GM21786 (cell line): ENCODE measurements around the gene CIZ1.

Experiments used
- ATAC-seq: cut with Tn5 transposase; IDR thresholded peaks from one replicate; pipeline ENCODE4 v1.9.1; 2021; ENCODE audit not compliant: unreplicated experiment

CIZ1 gene

DNA sequence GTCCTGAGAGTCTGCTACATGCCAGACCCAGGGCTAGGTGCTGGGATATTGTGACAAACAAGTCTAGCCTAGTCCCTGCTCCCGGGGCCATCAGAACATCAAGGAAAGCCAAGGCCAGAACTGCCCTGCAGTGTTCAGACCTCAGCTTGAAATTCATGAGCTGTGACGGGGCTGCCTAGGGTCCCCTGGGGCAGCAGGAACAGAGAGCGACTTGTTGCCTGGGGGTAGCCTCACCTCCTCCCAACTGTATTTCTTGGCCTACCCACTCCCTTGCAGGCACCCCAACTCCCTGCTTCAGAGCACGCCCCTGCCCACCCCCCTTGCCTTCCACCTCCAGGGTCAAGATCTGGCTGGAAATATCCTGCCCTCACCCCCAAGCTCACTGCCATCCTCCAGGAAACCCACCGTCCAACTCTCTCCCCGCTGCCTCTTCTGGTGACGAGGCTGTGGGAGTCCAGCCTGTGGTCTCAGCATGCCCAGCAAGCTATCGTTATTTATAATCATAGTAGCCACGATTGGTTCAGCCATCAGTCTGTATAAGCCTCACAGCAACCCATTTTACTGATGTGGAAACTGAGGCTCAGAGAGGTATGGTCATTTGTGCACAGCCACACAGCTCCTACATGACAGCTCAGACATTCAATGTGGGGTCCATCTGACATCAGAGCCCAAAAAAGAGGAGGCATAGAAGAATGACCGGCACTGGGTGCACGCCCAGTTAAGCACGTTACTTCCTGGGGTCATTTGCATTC, 22.6 kb upstream of the CIZ1 start:
- no peak for ATAC-seq

DNA sequence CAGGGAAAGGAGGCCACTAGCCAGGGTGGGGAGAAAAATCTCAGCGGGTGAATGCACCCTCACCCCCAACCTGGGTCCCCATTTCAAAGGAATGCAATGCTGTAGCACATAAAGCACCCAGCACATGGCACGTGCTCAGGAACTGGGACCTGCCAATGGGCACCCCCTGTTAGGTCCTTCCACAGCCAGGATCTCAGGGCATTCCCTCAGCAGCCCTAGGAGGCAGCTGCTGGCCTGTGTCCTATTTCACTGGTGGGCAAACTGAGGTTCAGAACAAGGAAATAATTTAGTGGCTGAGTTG, 20.6 kb upstream of the CIZ1 start:
- no peak for ATAC-seq

DNA sequence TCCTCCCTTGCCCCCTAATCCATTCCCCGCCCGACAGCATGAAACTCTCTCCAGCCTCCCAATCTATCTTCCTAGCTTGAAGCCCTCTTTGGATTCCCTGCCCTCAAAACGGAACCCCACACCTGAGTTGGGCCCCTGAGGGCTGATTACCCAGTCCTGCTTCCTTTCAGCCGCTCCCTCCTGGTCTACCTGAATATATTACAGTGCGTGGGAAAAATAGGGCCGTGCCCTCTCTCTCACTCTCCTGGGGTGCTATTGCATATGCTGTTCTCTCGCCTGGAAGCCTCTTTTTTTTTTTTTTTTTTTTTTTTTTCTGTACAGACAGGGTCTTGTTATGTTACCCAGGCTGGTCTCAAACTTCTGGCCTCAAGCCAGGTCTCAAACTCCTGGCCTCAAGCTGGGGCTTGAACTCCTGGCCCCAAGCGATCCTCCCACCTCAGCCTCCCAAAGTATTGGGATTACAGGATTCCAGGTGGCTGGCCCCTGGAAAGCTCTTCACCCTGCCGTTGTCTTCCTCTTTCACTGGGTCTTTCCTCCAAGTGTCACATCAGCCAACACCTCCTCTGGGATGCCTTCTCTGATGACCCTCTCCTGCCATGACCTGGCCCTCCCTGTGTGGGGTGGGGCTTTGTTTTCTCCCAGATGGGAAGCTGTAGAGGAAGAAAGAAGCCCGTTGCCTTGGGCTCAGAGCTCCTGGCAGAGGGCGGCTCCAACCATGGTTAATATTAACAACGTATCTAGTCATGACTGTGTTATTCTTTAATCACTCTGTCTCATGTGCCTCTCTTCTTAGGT, 20.0 kb upstream of the CIZ1 start:
- no peak for ATAC-seq

DNA sequence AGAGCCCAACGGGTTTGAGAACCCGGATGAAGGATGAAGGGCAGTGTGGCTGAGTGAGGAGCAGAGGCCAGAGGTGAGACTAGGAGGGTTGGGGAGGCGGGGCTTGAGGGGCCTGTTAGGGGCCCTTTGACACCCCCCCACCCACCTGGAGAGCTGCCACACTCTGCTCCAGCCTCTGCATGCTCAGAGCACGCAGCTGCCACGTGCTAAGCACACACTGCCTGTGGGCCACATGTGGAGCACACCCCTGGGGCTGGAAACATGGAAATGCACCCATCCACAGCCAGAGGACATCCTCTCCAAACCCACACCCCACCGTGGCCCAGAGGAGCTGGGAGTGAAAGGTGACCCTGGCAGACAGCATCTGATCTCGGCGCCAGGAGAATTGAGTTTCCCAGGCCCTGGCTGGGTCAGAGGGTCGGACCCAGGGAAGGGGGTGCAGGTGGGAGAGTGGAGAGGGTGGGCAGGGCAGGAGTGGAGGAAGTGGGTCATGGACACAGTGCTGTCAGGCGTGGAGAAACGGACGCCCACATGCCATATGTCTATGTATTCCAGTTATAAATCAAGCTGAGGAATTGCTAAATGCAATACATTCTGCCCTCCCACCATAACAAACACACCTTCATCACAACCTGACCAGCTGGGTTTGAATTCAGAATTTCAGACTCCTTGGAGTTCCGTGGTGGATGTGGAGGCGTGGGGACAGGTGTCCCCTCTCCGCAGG, 17.7 kb upstream of the CIZ1 start:
- ATAC-seq, result no peak

DNA sequence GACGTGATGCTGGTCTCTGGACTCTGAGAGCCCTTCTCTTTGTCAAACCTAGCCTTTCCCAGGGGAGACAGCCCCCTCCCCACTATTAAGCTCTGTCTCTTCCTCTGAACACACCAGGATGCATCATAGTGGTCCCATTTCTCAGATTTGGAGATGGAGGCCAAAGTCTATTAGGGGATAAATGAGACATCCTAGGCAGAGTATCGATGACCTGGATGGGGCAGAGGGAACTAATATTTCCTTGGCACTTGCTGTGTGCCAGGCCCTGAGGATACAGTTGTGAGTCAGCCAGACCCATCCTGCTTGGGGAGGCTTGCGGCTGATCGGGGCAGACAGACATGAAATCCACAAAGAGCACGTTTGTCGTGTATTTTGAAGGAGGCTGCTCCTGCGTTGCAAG, 17.0 kb upstream of the CIZ1 start:
- ATAC-seq, result no peak

DNA sequence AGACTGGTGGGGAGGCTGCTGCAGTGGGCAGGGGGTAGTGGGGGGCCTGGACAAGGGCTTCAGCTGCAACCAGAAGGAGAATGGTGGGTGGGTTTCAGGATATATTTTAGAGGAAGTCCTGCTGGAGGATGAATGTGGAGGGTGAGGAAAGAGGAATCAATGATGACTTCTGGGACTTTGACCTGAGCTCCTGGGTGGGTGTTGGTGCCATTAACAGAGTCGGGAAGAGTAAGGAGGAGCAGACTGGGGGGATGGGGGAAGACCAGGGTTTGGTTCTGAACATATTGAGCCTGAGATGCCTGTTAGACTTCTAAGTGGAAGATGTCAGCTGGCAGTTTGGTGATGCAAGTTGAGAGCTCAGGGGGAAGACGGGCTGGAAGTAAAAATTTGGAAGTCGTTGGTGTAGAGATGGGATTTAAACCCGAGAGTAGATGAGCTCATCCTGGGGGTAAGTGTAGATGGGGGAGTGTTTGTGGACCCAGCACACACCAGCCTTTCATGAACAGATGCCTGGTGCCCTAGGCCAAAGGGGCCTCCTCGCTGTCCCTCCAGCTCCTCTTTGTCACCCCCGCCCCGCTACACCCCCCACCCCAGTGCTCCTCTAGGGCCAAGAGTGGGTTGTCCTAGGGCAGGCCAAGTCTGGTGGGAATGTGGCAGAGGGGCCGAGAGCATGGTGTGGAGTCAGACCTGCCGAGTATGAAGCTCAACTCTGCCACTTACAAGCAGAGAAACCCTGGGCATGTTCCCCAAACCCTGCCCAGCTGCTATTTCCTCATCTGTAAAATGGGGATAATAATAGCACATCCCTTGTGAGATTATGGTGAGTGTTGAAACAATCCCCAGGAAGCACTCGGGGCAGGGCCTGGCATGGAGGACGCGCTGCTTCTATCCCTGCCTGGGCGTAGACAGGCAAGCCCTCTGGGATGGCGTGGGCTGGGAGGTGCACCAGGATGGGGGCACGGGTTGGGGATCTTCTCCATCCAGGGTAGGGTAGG, 15.8 kb upstream of the CIZ1 start:
- ATAC-seq, result no peak

DNA sequence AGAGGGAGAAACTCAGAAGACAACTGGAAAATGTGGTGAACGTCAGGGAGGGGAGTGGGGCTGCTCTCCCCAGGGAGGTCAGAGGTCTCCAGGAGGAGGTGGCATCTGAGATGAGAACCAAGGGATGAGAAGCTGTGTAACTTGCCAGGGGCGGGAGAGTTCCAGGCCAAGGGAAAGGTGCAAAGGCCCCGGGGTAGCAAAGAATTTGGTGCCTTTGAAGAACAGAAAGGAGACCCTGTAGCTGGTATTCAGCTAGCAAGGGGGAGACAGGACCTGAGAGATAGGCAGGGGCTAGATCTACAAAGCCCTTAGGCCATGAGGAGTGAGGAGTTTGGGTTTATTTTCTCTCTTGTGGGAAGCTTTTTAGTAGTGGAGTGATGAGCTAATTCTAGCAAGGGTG, 15.1 kb upstream of the CIZ1 start:
- no peak for ATAC-seq

DNA sequence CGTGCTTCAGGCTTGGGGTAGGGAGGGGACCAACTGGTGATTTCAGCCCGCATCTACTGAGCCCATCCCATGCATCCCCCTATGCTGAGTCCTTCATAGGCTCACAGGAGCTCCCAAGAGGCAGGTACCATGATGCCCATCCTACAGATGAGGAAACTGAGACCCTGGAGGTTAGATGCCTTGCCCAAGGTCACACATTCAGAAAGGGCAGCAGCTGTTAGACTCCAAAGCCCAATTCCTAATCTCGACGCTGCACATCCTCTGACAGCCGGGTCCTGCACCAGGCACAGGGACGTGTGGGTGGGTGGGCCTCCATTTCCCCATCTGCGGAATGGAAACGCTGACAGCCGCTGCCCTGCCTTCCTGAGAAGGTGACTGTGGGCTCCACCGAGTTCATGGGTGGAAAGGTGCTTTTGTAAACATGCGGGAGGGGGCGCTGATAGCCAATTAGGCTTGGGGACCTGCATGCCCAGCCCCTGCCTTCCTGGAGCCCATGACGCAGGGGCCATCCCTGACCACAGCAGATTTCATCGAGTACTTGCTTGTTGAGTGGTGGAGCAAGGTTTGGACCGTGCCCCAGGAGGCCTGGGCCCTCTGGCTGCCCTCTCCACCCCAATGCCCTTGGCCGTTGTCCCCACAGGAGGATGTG, 14.0 kb upstream of the CIZ1 start:
- ATAC-seq, result no peak

DNA sequence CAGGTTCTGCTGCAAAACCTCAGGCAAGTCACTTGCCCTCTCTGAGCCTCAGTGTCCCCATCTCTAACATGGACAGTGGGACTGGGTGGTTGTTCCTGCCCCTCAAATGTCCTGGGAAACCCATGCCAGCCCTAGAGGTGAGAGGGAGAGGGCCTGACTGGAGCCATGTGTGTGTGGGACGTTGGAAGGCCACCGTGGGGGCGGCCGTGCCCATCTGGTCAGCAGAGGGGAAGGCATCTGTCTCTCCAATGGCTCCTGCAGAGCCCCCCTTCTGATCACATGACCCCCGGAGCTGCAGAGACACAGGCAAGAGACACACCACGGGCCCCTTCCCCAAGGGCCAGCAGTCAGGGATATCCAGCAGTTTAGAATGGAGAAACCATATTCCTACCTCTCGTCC, 13.5 kb upstream of the CIZ1 start:
- ATAC-seq, result no peak

DNA sequence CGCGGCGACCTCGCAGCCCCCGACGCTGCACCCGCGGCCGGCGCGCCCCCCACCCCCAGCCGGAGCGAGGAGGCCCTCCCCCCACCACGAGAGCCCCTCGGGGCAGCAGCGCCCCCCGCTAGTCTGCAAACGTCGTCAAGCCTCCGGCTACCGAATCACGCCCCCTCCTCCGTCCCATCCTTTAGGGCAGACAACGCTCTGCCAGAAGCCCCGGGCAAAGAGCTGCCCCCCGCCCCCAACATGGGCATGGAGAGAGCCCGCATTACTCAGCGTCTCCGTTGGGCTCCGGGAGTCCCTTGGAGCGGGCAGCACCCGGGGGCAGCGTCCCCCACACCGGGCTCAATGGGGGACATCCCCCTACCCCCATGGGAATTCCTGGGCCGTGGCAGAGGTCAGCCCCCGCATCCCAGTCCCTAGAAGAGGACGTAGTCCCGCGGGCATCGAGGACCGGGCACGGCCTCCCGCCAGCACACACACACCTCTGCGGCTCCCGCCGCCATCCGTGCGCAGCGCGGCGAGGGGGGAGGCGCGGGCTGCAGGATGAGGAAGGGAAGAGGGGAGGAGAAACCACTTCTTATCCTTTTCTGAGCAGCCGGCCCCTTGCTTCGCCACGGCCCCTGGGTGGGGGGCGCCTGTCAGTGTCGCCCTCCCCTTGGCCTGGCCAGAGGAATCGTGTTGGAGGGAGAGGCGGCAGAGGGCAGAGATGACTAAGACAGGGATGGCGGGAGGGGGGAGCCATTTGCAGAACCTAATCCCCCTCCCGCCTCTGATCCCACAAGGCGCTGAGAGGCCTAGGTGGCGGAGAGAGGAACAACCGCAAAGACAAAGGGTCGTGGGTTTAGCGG, 12.6 kb upstream of the CIZ1 start:
- no peak for ATAC-seq

DNA sequence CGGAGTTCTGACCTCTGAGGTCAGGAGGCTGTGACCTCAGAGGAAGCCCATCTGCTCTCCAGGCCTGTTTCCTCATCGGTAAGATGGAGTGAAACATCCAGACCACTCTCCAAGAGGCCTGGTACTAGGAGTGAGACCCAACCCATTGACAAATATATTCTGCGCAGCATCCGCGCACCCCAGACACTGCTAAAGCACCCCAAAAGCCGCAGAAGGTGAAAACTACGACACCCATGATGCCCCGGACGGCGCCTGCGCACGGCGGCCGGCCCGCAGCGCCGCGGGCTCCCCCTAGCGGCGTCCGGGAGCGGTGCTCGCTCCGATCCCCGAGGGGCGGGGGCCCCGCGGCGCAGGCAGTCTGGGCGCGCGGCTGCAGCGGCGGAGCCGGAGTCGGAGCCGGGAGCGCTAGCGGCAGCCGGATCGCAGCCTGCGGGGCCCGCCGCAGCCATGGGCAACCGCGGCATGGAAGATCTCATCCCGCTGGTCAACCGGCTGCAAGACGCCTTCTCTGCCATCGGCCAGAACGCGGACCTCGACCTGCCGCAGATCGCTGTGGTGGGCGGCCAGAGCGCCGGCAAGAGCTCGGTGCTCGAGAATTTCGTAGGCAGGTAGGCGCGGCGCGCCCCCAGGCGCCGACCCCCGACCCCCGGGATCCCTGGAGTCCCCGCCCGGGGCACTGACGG, 11.8 kb upstream of the CIZ1 start, which contains the start of gene DNM1:
DNM1 (plus strand) TSS at position 356 of the 683 bp plus-strand sequence; CDS start at position 448, 92 bp downstream.
- no peak for ATAC-seq

DNA sequence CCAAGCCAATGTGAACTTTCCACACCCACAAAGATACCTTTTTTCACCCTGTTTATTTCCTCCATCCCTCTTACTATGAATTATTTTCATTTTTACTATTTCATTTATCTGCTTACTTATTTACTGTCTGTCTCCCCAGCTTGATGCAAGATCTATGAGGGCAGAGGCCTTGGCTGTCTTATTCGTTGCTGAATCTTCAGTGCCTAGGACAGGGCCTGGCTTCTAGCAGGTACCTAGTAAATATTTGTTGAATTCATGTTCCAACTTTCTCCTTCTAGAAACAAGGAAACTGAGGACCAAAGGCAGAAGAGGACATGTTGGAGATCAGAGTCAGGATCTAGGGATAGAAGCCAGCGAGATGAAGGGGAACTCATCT, 11.3 kb upstream of the CIZ1 start:
- ATAC-seq, result no peak

DNA sequence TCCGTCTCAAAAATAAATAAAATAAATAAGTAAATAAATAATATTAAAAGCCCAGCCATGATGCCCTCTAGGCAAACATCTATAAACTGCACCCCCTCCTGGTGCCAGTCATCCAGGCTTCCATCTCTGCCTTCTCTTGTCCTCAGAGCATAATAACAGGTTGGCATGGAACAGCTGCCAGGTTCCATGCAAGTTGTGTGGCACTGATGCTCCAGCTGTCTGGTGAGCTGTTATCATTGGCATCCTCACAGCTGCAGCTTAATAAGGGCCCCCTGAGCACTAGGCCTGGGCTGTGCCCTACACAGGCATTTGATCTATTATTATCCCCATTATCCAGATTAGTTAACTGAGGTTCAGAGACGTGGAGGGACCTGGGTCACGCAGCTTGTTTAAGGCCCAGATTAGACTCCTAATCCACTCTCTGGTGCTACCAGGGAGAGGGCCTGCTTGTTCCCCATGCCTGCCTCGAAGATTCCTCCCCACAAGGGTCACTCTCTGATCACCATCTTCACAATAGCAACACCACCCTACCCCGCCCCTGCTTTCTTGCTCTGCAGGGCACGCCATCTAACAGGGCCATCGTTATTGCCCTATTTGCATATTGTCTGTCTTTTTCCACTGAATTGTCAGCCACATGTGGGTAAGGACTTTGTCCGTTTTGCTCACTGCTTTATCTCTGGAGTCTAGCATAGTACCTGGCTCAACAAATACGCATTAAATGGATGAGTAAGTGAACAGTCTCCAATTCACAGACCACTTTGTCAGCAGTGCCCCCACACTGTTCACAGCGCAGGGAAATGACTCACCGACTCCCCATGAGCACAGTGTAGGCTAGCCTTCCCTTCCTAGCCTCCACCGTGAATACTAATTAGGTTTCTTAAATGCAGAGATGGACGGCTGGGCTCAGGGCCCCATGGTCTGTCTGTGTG, 10.3 kb upstream of the CIZ1 start:
- ATAC-seq, result no peak

DNA sequence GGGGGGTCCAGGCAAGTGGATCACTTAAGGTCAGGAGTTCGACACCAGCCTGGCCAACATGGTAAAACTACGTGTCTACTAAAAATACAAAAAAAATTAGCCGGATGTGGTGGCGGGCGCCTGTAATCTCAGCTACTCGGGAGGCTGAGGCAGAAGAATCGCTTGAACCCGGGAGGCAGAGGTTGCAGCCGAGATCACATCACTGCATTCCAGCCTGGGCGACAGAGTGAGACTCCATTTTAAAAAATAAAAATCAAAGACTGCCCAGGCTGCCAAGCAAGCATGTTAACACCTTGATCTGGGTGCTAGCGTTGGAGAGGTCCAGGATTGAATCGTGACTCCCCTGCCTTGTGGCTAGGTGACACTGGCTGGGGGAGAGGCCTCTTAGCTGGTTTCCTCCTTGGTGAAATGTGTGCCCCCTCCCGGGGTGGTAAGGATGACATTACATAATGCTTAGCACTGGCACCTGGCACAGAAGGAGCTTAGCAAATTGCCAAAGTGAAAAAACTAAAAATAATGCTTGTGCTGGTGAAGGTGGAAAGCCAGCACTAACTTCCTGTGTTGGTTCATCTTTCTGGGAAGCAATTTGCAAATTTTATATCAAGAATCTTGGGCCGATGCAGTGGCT, 2.2 kb upstream of the CIZ1 start:
- no peak for ATAC-seq

DNA sequence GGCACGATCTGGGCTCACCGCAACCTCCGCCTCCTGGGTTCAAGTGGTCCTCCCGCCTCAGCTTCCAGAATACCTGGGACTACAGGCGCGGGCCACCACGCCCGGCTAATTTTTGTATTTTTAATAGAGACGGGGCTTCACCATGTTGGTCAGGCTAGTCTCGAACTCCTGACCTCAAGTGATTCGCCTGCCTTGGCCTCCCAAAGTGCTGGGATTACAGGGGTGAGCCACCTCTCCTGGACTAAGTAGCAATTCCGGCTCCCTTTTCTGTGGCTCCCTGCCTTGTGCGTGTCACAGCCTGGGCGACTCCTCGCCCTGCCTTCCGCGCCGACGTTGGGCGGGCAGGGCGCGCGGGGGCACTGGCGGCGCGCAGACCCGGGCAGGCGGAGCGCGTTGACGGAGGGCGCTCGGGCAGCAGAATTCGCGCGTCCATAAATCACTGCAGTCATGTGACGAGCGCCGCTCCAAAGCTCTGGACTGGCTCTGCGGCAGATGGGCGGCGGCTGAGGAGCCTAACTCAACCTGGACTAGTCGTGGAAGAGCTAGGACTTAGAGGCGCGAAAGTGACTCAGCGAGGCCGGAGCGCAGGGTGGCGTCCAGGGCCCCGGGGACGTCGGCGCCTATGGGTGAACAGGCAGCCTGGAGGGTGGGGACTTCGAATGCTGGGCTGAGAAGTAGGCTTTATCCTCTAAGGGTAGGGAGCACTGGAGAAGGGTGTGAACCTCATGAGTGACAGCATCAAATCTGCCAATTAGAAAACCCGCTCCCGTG, 1.4 kb upstream of the CIZ1 start:
- ATAC-seq, result peak; percentile 63
